H1 (cell line): ENCODE data around the gene MYL7. TPM values are rescaled to one million over a fixed set of nuclear protein-coding genes. Genes with fewer than 3 reads are reported as not detected.

Experiments used
- ATF2 ChIP-seq: IDR thresholded peaks from 2 replicates; pipeline ENCODE4 v1.6.1; 2012; ENCODE audit warnings: low read length, inconsistent platforms
- CBX8 ChIP-seq: fragments of 300-800, 300-1000 bp; sonication (generic); IDR thresholded peaks from 2 replicates; pipeline ENCODE4 v1.7.1; 2016; ENCODE audit warnings: low read depth, low read length, borderline replicate concordance
- HDAC2 ChIP-seq, 2 experiments: fragments of 300-600 bp in 1 of 2; sonication (generic) in 1 of 2; IDR thresholded peaks; 2 replicates each; pipeline ENCODE4 v1.6.1; 2011 to 2012; ENCODE audit warnings: low read depth in 2 of 2, low read length in 2 of 2, mild to moderate bottlenecking in 2 of 2, moderate library complexity in 2 of 2, borderline replicate concordance in 1 of 2, inconsistent platforms in 1 of 2
- HDAC6 ChIP-seq: IDR thresholded peaks from one replicate; pipeline ENCODE4 v1.7.1; 2012; ENCODE audit warnings: low read depth, mild to moderate bottlenecking, inconsistent platforms, low read length, moderate library complexity
- MAFK ChIP-seq: IDR thresholded peaks from 2 replicates; pipeline ENCODE4 v1.6.1; 2012; ENCODE audit warnings: low read depth, mild to moderate bottlenecking, improper control_type of control experiment, low read length
- SIRT6 ChIP-seq: IDR thresholded peaks from one replicate; pipeline ENCODE4 v1.7.1; 2012; ENCODE audit warnings: low read length, inconsistent platforms
- YY1 ChIP-seq: IDR thresholded peaks from 2 replicates; pipeline ENCODE4 v1.6.1; 2011; ENCODE audit warnings: low read depth, mild to moderate bottlenecking, low read length
- polyA plus RNA-seq, 7 experiments: library from polyadenylated mRNA; depleted of rRNA in 3 of 7; stranded (reverse) in 5 of 7; unstranded in 2 of 7; fragments of >200 nt in 5 of 7; fragments of 200-250 nt in 2 of 7; gene quantifications; 1 replicate in 5 of 7; 2 replicates in 1 of 7; 4 replicates in 1 of 7; pipeline versions ENCODE4 v1.2.1 to v1.2.3, GENCODE V29; 2011 to 2013; ENCODE audit warnings: missing spikeins in 2 of 7, mixed read lengths in 2 of 7
- total RNA-seq: library from RNA; stranded (reverse); fragmentation: NEBNext Ultra II Directional; extraction: Animal tissue kit (Norgen Biotek cat#: 25700); gene quantifications from 2 replicates; pipeline ENCODE4 v1.2.1, GENCODE V29; 2021

Gene MYL7
- total and polyA plus RNA-seq, 2 of the 8 experiments (the other 6 are each of a cell fraction or from before 2014, with no cell fraction given): 3.3 to 3.4 TPM

GRCh38 chr7:44136731-44137130 lies 4.4 kb downstream of the MYL7 start (continued):
- TF ChIP-seq ATF2: no peak
- no peak for TF ChIP-seq SIRT6
- no peak for TF ChIP-seq HDAC2 (IDR thresholded peaks at IDR 0.05; ENCODE audit: borderline replicate concordance in 1 of 2, low read depth in 2 of 2, low read length in 2 of 2)
- no peak for TF ChIP-seq CBX8
- no peak for TF ChIP-seq YY1
- no peak for TF ChIP-seq HDAC6
- no peak for TF ChIP-seq MAFK
